Uterus (tissue), 4 donors: ENCODE results near the gene ACTN1. TPM values are rescaled to one million over a fixed set of nuclear protein-coding genes. Genes with fewer than 3 reads are reported as not detected.
A peak's percentile ranks its signal among the peaks of the same experiment; 100 is the strongest.

ENCODE experiments used
- DNase-seq, 2 donors: peaks; one replicate each; pipeline ENCODE4 v3.0.0-alpha.2; 2019 to 2020
- H3K27ac ChIP-seq, 2 donors: fragments of 200-600 bp; sonication (generic); 1 replicate in 1 of 2; 2 replicates in 1 of 2; pipeline ENCODE4 v1.5.1; 2016 to 2018
- H3K27me3 ChIP-seq, 2 donors: fragments of 200-600 bp; sonication (generic); one replicate each; pipeline ENCODE4 v1.5.1; 2018 to 2019; ENCODE audit warnings: control low read depth in 1 of 2
- H3K36me3 ChIP-seq, 2 donors: fragments of 200-600 bp; sonication (generic); one replicate each; pipeline ENCODE4 v1.5.1; 2019; ENCODE audit warnings: control low read depth in 1 of 2
- H3K4me1 ChIP-seq, 2 donors: fragments of 200-600 bp; sonication (generic); one replicate each; pipeline ENCODE4 v1.5.1; 2018 to 2019; ENCODE audit warnings: control low read depth in 1 of 2
- H3K4me3 ChIP-seq, 2 donors: fragments of 200-600 bp; sonication (generic); 1 replicate in 1 of 2; 2 replicates in 1 of 2; pipeline ENCODE4 v1.5.1; 2018 to 2019; ENCODE audit warnings: mild to moderate bottlenecking in 1 of 2
- H3K9me3 ChIP-seq, 2 donors: fragments of 200-600 bp; sonication (generic); one replicate each; pipeline ENCODE4 v1.5.1; 2019; ENCODE audit warnings: control low read depth in 1 of 2
- CTCF ChIP-seq, 4 experiments: fragments of 200-600 bp in 2 of 4; fragments of 450-650 bp in 2 of 4; sonication (generic) in 2 of 4; IDR thresholded peaks; one replicate each; pipeline ENCODE4 v1.5.1; 2016 to 2019; ENCODE audit warnings: antibody characterized with exemption in 4 of 4, mild to moderate bottlenecking in 2 of 4, moderate library complexity in 1 of 4
- POLR2A ChIP-seq, 2 donors: fragments of 450-650 bp; IDR thresholded peaks; one replicate each; pipeline ENCODE4 v1.6.1; 2016; ENCODE audit warnings: antibody characterized with exemption in 2 of 2, mild to moderate bottlenecking in 1 of 2, moderate library complexity in 1 of 2
- intact Hi-C: fragments of 100-400 bp; cut with DNase I; formaldehyde crosslinking; loops from one replicate; pipeline ENCODE4 v1.15.1; 2023; ENCODE audit warnings: low total_unique reads
- total RNA-seq, 4 donors: library from RNA; depleted of rRNA in 3 of 4; stranded (reverse); fragments of >200 nt in 3 of 4; gene quantifications; one replicate each; pipeline versions ENCODE4 v1.1.0 to v1.2.4, GENCODE V29; 2014 to 2023
- donor health status: DM: yes; HTN: yes; CAD: no.

ACTN1 gene
- total RNA-seq, 4 donors from 2014 or later: 147 to 538 (median 343) TPM

GRCh38 chr14:68927956-68928675 is 51.0 kb downstream of the ACTN1 start:
- H3K27ac ChIP-seq: peak overlapping the region; percentile 69 to 78
- no peaks in the 10 kb centered on the region for H3K36me3 ChIP-seq
- H3K27me3 ChIP-seq: no peaks in the 10 kb centered on the region
- TF ChIP-seq POLR2A (IDR thresholded peaks at IDR 0.05) (no peak), CTCF (IDR thresholded peaks at IDR 0.05) (no peak)
- peaks cover 7 to 19% of the 10 kb centered on the region in 2 donors for H3K4me1 ChIP-seq
- no peaks in the 10 kb centered on the region for H3K9me3 ChIP-seq
- no peak overlapping the region for H3K4me3 ChIP-seq
- DNase-seq: no peak
- intact Hi-C loops: no loop called here

GRCh38 chr14:68927089-68927488 is 52.0 kb downstream of the ACTN1 start:
- Histone ChIP-seq H3K4me1 (peaks cover 7 to 28% of the 10 kb centered on the region in 2 donors), H3K27ac (peak overlapping the region; percentile 69 to 78), H3K27me3 (no peaks in the 10 kb centered on the region), H3K36me3 (no peaks in the 10 kb centered on the region), H3K9me3 (no peaks in the 10 kb centered on the region), H3K4me3 (no peak overlapping the region)
- TF ChIP-seq CTCF (IDR thresholded peaks at IDR 0.05) (no peak), POLR2A (IDR thresholded peaks at IDR 0.05) (no peak)
- no peak for DNase-seq
- intact Hi-C loops: no loop called here

- TF ChIP-seq CTCF (IDR thresholded peaks at IDR 0.05) (peak in 1 of 4 experiments; percentile 18), POLR2A (IDR thresholded peaks at IDR 0.05) (no peak)
- intact Hi-C loops: no loop called here
- no peak overlapping the region for H3K27ac ChIP-seq
Measured at GRCh38 chr14:68926236-68926635, 52.9 kb downstream of the ACTN1 start.

GRCh38 chr14:68925373-68925772 is 53.7 kb downstream of the ACTN1 start:
- H3K4me3 ChIP-seq: no peak overlapping the region
- peaks cover 7 to 28% of the 10 kb centered on the region in 2 donors for H3K4me1 ChIP-seq
- no peaks in the 10 kb centered on the region for H3K27me3 ChIP-seq
- TF ChIP-seq POLR2A (IDR thresholded peaks at IDR 0.05): no peak
- no peak for TF ChIP-seq CTCF (IDR thresholded peaks at IDR 0.05)
- H3K27ac ChIP-seq: peak overlapping the region in 1 of 2 donors; percentile 17
- DNase-seq: no peak
- intact Hi-C loops: no loop called here
- H3K9me3 ChIP-seq: no peaks in the 10 kb centered on the region
- H3K36me3 ChIP-seq: no peaks in the 10 kb centered on the region

More at GRCh38 chr14:68926236-68926635, 52.9 kb downstream of the ACTN1 start:
- no peaks in the 10 kb centered on the region for H3K27me3 ChIP-seq
- peaks cover 7 to 28% of the 10 kb centered on the region in 2 donors for H3K4me1 ChIP-seq
- no peak for DNase-seq
- no peaks in the 10 kb centered on the region for H3K9me3 ChIP-seq
- no peak overlapping the region for H3K4me3 ChIP-seq
- H3K36me3 ChIP-seq: no peaks in the 10 kb centered on the region
